ENCODE results near the gene C9orf50.

C9orf50 gene

DNA sequence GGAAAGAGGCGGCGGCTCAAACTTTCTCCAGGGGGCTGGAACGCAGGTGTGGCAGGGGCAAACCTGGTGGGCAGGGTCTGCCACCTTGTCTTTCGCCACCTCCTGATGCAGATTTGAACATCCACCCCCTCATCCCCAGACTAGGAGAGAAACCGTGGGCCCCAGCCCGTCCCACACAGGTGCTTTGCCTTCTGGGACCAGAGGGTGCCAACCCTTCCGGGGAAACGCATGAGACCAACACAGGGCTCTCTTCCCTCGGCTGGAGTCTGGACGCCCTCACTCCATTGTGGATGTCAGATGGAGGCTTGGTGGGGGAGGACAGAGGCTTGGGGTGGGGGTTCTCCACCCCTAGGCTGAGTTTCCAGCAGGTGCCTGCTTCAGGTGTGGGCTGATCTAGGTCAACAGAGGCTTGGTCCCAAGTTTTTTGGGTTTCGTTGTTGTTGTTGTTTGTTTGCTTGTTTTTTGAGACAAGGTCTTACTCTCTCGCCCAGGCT lies 9.5 kb downstream of the C9orf50 start:
- DNase-seq (ENCODE audit: low spot score) (no peak), FAIRE-seq (no peak)

DNA sequence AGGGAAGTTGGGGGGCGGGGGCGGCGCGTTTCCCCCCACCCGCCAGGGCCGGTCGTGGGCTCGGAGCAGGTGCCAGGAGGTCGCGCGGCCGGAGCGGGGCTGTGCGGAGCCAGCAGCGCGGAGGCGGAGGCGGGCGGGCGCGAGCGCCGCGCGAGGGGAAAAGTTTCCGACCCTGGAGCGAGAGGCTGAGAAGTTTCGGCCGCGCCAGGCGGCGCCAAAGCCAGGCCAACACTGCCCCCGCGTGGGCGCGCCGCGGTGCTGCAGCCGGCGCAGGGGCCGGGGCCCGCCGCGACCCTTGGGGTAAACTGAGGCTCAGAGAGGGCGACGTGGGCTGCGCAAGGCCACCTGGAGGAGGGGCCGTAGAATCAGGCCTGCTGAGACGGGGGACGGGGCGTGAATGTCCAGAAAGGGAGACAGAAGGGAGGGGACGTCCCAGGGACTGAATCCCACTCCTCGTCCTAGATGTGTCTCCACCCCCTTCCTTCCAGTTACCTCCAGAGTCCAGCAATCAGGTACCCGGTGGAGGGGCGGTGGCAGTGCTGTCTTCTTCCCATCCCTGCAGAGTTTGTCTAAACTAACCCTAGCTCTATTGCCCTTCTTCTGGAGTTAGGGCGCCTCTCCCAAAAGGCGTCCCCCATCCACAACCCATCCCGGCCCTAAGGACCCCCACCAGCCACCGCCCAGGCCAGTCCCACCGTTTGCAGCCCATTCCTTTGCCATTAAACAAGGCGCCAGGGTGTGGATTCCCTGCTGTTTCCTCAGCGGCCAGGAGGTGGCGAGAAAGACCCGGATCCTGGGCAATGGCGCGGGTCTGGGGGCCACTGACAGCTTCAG lies 10.2 kb downstream of the C9orf50 start:
- FAIRE-seq (no peak), DNase-seq (ENCODE audit: low spot score) (peak; percentile 37)

DNA sequence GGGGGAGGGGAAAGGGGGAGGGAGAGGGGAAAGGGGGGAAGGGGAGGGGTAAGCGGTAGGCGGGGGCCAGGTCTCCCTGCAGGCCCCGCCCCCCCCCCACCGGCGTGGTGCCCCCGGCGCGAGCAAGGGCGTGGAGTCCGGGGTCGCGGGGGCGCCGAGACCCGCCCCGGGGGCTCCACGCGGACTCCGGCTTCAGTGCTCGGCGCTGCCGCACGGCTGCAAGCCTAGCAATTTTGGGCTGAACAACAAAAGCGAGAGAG lies 10.8 kb downstream of the C9orf50 start:
- no peak for FAIRE-seq
- no peak for DNase-seq (ENCODE audit: low spot score)

- DNase-seq (ENCODE audit: low spot score) (no peak), FAIRE-seq (no peak)
Observed at GRCh38 chr9:129609486-129610212, 11.3 kb downstream of the C9orf50 start.

- FAIRE-seq (no peak), DNase-seq (ENCODE audit: low spot score) (no peak)
Observed at GRCh38 chr9:129608561-129609481, 12.1 kb downstream of the C9orf50 start.

DNA sequence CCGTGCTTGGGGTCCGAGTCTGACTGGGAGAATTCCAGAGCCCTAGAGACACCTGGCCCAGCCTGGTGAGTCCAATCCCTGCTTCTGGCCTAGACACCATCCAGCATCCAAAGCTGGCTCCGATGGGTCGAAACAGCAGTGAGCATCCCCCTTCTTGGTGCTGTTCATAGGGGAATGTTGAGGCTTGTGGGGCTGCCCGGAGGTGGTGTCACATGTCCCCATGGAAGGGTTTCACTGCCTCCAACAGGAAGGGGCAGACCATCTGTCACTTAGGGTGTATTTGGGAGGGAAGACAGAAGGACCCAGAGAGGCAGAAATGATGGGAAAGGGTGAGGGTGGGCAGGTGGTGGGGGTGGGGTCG lies 13.9 kb downstream of the C9orf50 start:
- no peak for DNase-seq (ENCODE audit: low spot score)
- FAIRE-seq = no peak

DNA sequence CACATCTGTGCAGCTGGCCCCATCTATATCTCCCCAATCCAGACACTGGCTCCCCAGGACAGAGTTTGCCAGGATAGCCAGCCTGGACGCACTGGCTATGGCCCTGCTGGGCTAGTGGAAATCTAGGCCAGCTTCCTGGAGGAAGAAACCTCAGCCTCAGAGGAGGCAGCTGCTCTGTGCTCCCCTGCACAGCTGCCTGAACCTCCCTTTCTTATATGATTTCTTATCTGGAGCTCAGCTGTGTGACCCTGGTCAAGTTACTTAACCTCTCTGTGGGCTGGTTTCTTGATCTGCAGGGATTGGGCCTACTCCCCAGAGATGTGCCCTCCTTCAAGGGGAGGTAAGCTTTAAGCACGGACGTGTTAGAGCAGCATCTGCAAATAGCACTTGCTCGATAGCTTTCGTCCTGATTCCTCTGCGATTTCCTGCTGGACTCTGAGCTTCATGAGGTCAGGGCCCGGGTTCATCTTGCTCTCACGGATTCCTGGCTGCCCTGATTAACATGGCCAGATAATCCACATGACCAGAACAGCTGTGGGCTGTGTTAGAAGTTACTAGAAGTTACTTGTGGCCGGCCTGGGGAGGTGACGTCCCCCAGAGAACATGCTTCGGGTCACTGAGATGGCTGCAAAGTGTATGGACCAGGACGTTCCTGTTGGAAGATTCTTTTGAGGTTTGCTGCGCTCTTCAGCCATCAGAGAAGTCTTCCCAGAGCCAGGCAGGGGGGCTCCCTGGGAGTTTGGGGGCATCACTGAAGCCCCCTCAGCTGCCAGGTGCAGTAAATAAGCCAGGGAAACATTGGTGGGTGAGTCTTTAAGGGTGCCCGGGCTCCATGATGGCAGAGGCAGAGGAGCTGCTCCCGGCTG lies 14.5 kb downstream of the C9orf50 start:
- DNase-seq (ENCODE audit: low spot score) (no peak), FAIRE-seq (no peak)

- DNase-seq (ENCODE audit: low spot score) (no peak), FAIRE-seq (no peak)
Observed at GRCh38 chr9:129604766-129605163, 16.1 kb downstream of the C9orf50 start.

GRCh38 chr9:129604056-129604765 lies 16.7 kb downstream of the C9orf50 start:
- FAIRE-seq (no peak), DNase-seq (ENCODE audit: low spot score) (no peak)

- no peak for DNase-seq (ENCODE audit: low spot score)
- no peak for FAIRE-seq
Observed at GRCh38 chr9:129602598-129603415, 18.1 kb downstream of the C9orf50 start.

- FAIRE-seq (no peak), DNase-seq (ENCODE audit: low spot score) (no peak)
Observed at GRCh38 chr9:129601082-129601674, 19.7 kb downstream of the C9orf50 start.

- DNase-seq (ENCODE audit: low spot score) (no peak), FAIRE-seq (no peak)
Observed at GRCh38 chr9:129598089-129598596, 22.8 kb downstream of the C9orf50 start.

- DNase-seq (ENCODE audit: low spot score) = no peak
- no peak for FAIRE-seq
Observed at GRCh38 chr9:129597355-129598088, 23.4 kb downstream of the C9orf50 start.

- FAIRE-seq = no peak
- DNase-seq (ENCODE audit: low spot score) = no peak
Observed at GRCh38 chr9:129596541-129597331, 24.2 kb downstream of the C9orf50 start.

- FAIRE-seq = no peak
Observed at GRCh38 chr9:129595903-129596540, 24.9 kb downstream of the C9orf50 start.

GRCh38 chr9:129595311-129595741 lies 25.6 kb downstream of the C9orf50 start:
- FAIRE-seq (no peak), DNase-seq (ENCODE audit: low spot score) (no peak)

More at GRCh38 chr9:129595903-129596540, 24.9 kb downstream of the C9orf50 start:
- no peak for DNase-seq (ENCODE audit: low spot score)

DNA sequence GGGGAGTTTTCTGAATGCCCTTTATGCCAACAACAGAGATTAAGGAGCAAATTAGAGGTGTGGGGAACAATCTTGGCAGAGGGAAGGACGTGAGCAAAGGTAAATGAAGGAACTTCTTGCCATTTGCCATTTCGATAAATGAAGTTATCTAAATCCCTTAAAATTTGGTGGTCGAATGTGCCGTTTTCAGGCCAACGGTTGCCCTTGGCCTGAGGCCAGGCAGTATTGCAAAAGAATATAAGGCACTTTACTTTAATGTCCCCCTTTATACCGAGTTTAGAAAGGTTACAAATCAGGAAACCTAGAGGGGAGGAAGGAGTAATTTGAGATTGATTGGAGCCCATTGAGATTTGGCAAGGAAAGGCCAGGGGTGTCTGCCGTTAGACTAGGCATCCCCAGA lies 26.3 kb downstream of the C9orf50 start:
- DNase-seq (ENCODE audit: low spot score) = no peak
- no peak for FAIRE-seq

Measured in RCC 7860 (cell line).